Measurements from ENCODE around the gene DPH5.
"Not testable (repeated sequence)": the region's sequence is repeated elsewhere in the genome, so short reads cannot be mapped to it uniquely, and the experiment has no call there.

GRCh38 chr1:100952970-100953369 is 72.6 kb downstream of the DPH5 start:
- TF ChIP-seq POLR2A, CTCF (IDR thresholded peaks at IDR 0.05): not testable (repeated sequence)
